GM18517 (cell line): ENCODE data around the gene TCEA3.

Experiments
- ATAC-seq: cut with Tn5 transposase; IDR thresholded peaks from one replicate; pipeline ENCODE4 v1.9.1; 2021; ENCODE audit warnings: mild to moderate bottlenecking, moderate library complexity; ENCODE audit not compliant: unreplicated experiment

The TCEA3 gene

GRCh38 chr1:23369335-23370013 is 55.1 kb downstream of the TCEA3 start, which contains the start of gene ZNF436:
Gene ZNF436 (minus strand): TSS chr1:23369836. CDS start chr1:23368005, 1,831 bp downstream.
- ATAC-seq = no peak

GRCh38 chr1:23368562-23369334 is 55.8 kb downstream of the TCEA3 start:
- ATAC-seq = peak; percentile 66

DNA sequence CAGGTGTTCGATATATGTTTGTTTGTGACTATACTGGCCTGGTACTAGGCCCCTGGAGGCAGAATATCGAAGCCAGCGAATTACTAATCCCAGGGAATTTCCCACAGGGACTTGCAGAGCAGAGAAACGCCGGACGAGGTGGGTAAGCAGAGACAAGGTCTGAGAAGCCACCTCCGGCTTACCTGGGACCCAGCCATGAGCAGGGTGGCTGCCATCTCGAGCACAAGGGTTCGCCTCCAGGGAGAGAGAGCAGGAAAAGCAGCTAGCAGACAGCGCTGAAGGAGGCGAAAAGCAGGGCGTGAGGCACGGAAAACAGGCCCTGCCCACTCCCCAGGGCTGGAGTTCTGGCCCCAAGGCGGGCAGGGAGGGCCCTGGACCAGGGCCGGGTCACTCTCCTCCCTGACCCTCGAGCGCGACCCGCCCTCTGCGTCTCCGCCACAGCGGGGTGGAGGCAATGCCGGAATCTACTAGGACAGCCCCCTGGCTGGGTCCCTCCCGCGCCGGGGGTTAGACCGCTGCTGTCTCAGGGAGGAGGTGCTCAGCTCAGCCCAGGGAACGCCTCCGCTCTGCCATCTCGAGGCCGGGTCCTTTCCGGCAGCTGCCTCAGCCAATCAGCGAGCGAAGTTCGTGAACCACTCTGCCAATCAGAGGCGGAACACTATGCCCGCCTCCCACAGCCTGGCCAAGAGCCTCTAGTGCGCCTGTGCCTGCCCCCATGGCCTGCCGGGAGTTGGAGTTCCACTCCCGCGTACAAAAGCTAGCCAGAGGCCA is 56.6 kb downstream of the TCEA3 start:
- ATAC-seq = peak; percentile 86

DNA sequence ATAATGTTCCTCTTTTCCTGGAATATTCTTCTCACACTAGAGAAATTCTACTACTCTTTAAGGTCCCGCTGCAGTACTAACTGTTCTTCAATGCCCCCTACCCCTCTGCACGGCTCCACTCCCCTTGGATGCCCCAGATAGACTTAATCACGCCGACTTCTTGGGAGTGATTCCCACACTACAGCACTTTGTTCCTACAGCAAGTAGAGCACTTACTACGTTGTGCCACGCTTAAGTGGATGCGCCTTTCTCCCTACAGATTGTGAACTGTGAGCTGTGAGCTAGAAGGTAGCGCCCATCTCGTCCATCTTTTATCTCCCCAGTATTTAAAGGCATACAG is 57.1 kb downstream of the TCEA3 start:
- no peak for ATAC-seq

GRCh38 chr1:23366598-23366997 is 58.0 kb downstream of the TCEA3 start:
- ATAC-seq = no peak

DNA sequence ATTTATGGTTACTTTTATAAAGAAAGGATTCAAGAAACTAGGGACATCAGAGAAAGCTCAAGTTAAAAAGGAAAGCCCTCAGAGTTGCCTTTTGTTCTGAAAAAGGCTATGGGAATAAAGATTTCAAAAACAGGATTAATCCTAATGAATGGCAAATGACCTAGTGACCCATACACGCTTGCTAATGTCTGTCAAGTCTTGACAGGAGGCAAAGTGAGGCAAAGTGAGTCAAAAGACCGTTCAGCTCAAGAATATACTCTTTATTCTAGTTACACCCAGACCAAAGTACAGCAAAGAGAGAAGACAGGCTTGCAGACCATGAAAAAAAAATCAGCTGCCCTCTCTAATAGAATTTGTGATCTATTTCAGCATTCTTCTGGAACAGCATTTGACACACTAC is 58.4 kb downstream of the TCEA3 start:
- no peak for ATAC-seq

DNA sequence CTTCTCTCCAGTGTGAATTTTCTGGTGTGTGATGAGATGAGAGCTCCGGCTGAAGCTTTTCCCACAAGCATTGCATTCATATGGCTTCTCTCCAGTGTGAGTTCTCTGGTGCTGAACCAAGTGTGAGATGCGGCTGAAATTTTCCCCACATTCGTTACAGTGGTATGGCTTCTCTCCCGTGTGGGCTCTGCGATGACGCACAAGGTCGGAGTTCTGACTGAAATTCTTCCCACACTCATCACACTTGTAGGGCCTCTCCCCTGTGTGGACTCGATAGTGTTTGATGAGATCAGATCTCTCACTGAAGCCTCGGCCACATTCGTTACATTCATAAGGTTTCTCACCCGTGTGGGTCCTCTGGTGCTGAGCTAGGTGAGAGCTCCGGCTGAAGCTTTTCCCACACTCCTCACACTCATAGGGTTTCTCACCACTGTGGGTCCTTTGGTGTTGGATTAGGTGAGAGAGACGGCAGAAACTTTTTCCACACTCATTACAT is 62.3 kb downstream of the TCEA3 start:
- no peak for ATAC-seq

DNA sequence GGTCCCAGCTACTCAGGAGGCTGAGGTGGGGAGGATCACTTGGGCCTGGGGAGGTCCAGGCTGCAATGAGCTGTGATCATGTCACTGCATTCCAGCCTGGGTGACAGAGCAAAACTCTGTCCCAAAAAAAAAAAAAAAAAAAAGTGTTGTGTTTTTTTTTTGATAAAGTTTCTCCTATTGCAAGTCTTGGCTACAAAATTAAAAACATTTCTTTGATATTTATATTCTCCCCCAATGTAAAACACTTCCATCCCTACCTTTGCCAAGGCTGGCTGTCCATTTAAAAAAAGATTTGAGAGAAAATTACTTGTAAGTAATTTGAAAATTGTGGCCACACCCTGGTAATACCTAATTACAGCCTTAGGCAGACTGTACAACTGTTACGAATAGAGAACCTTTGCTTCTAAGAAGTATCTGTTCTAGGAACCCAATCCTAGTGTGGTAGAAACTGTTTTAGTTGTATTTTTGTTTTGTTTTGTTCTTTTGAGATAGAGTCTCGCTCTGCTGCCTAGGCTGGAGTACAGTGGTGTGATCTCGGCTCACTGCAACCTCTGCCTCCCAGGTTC is 66.2 kb downstream of the TCEA3 start:
- ATAC-seq = no peak

DNA sequence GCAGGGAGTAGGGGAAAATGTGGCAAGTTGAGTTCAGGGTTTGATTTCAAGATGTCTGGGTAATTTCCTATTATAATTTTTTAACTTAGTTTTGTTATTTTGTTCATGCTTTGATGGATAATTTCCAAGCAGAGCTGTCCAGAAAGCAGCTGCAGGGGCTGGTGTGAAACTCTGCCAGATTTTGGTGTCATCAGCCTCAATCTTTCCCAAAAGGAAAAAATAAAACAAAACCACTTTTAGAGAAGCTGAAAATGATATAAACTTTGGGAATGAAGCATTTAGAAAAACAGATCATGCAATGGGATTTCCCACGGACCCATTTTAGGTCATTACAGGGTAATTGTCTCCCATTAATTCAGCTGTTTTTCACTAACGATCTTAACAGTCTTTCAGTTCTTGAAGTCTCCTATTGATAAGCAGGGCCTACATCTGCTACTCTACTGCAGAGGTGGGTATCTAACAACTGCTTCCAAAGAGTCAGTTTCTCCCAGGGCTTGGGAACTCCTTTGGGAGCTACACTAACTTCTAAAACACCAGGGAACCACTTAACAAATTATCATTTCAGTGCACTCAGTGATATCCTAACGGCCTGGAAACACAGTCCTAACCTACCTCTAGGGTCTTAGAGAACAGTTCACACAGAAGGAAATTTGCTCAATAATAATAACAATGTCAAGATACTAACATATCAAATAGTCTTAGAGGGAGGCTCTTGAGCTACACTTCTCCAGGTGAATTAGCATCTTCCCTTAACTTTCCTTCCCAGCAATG is 67.2 kb downstream of the TCEA3 start:
- no peak for ATAC-seq

- ATAC-seq = no peak
Observed at GRCh38 chr1:23356471-23357137, 67.9 kb downstream of the TCEA3 start.

- no peak for ATAC-seq
Observed at GRCh38 chr1:23354245-23354644, 70.3 kb downstream of the TCEA3 start.

DNA sequence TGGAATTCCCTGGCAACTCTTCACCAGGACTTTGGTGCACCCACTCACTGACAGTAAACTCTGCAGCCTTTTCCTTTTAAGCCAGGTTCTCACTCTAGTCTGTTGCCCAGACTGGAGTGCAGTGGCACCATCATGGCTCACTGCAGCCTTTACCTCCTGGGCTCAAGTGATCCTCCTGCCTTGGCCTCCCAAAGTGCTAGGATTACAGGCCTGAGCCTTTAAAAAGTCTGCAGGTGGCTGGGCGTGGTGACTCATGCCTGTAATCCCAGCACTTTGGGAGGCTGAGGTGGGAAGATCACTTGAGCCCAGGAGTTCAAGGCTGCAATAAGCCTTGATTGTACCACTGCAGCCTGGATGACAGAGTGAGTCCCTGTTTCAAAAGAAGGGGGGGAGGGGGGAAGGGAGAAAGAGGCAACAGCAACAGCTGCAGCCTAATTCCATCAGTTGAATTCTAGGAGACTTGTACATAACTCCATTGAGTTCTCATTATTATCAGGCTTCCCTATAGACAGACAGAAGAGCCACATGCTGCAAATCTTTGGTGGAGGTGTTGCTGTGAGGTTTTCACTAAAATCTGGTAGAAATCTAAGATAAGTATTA is 72.4 kb downstream of the TCEA3 start:
- no peak for ATAC-seq

GRCh38 chr1:23345920-23346319 is 78.6 kb downstream of the TCEA3 start:
- no peak for ATAC-seq

GRCh38 chr1:23344987-23345472 is 79.5 kb downstream of the TCEA3 start:
- ATAC-seq = no peak

DNA sequence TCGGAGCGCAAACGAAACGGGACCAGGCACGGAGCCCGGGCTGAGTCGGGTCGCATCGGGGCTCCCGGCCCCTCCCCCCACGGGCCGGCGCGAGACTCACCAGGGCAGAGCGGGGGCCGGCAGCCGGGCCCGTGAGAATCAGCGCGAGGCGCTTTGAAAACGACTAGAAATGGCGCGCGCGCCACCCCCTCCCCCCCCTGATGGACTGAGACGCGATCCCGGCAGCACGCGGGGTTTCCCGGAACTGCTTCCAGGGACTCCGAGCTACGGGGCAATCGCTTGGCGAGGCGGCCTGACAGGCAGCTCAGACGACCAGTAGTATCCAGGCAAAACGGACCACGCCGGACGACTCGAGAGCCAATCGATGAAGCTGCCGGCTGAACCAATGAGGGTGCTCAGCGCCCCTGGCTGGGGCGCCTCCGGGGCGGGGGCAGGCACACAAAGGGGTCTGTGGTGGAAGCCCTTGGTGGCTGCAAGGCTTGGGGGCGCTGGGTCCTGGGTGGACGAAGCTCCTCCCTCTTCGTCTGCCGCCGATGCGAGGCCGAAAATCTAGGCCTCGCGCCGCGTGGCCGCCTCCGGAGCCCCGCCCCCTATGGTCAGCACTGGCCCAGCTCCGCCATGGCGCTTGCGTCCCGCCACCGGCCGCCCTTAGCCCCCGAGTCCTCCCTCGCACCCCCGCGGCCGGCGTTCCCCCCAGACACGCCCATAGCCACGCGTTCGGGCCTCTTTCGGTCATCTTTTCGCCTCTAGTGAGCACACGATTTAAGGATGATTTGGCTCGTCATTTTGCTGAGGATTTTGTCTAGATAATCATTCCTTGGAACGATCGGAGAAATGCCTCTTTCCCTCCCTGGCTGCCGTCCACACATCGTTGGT is 80.2 kb downstream of the TCEA3 start, which contains the start of gene HNRNPR:
TSS of gene HNRNPR (minus strand) at position 174 of the 876 bp plus-strand sequence. CDS start 3,276 bp downstream, outside the sequence.
- peak; percentile 80 for ATAC-seq

DNA sequence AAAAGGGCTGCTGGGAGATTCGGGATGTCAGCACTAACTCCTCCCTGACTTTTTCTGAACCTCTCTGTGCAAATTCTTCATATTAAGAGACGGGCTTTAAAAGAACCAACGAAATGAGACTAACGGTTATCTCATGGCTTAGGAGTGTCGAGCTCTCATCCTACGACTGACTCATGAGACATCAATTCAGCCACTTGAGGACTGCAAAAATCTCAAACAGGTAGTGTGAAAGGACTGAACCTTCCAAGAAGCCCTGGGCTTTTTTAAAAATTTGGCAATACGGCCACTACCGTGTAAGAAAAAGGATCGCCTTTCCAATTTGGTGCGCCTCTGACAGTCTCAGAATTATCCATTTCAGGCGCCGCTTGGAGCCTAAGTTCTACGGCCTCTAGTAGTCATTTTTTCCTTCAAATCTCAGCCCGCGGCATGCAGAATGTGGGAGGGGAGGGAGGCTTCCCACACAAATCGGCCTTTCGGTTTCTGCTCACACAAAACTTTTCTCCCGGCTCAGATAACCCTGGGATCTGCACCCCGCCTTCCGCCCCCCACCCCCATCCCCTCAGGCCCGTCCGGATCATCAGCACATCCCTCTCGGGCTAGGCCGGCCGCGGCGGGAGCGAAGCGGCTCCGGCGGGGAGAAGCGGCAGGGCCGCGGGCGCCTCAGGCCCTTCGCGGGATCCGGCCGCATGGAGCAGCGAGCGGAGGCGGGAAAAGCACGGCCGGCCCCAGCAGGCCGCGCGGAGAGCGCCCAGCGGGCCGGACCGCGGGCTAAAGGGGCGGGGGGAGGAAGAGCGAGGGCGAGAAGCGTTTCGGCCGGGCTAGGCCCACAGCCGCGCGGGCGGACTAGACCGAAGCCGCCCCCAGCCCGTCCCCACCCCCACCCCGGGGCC is 81.1 kb downstream of the TCEA3 start:
- peak; percentile 12 for ATAC-seq
